LNCaP clone FGC (cell line): ENCODE results near the gene ADAD2.

Source experiments
- DNase-seq: peaks from one replicate; pipeline ENCODE4 v3.0.0-alpha.2; 2011; ENCODE audit warnings: low read depth
- H3K4me3 ChIP-seq: 2 replicates; pipeline ENCODE4 v1.5.1; 2011; ENCODE audit warnings: mild to moderate bottlenecking, low read depth, low read length, control low read depth
- TF ChIP-seq, protein P1 (sequence below): IDR thresholded peaks from 2 replicates; pipeline ENCODE4 v1.5.1; 2012; ENCODE audit warnings: mild to moderate bottlenecking; ENCODE audit not compliant: control insufficient read depth, insufficient read depth; ENCODE audit errors: extremely low read depth

Gene ADAD2

DNA sequence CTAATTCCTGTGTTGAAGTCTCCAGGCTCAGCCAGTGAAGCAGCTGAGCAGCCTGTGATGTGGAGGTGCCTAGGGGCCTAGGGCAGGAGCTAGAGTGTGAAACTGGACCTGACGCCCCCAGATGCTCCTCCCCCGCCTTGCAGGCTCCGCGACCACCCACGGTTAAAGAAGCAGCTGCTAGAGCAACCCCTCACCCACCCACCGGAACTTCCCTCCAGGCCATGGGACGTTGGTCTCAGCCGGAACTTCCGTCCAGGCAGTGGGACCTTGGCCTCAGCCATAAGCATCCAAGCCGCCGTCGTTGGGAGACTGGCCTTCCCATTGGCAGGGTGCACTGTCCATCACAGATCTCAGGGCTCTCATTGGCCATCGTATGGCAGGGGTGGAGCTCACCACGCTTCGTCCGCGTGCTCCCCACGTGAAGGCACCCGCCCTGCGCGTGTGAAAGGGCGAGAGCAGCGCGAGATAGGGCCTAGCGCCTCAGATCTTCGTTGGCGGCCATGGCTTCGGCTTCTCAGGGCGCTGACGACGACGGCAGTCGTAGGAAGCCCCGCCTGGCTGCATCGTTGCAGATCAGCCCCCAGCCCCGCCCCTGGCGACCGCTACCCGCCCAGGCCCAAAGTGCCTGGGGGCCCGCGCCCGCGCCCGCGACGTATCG lies at the start of gene ADAD2:
Gene ADAD2 (plus strand): TSS at position 427 of the 658 bp plus-strand sequence. CDS start 74 bp downstream, at position 501.
- no peak for DNase-seq
- no peak within 1 kb of the TSS for H3K4me3 ChIP-seq
- TF ChIP-seq, protein P1, sequence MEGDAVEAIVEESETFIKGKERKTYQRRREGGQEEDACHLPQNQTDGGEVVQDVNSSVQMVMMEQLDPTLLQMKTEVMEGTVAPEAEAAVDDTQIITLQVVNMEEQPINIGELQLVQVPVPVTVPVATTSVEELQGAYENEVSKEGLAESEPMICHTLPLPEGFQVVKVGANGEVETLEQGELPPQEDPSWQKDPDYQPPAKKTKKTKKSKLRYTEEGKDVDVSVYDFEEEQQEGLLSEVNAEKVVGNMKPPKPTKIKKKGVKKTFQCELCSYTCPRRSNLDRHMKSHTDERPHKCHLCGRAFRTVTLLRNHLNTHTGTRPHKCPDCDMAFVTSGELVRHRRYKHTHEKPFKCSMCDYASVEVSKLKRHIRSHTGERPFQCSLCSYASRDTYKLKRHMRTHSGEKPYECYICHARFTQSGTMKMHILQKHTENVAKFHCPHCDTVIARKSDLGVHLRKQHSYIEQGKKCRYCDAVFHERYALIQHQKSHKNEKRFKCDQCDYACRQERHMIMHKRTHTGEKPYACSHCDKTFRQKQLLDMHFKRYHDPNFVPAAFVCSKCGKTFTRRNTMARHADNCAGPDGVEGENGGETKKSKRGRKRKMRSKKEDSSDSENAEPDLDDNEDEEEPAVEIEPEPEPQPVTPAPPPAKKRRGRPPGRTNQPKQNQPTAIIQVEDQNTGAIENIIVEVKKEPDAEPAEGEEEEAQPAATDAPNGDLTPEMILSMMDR: no peak

DNA sequence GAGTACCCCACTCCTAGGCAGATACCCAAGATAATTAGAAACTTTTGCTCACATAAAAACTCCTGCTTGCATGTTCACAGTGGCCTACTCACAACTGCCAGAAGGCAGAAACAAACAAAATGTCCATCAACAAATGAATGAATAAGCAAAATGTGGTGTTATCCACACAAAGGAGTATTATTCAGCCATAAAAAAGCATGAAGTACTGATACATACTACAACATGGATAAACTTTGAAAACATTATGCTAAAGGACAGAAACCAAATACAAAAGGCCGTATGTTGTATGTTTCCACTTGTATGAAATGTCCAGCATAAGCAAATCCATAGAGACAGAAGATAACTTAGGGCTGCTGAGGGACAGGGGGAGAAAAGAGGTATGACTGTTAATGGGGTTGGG lies 47.9 kb upstream of the ADAD2 start:
- TF ChIP-seq, protein P1: no peak
- DNase-seq: no peak
- H3K4me3 ChIP-seq: no peak overlapping the region

DNA sequence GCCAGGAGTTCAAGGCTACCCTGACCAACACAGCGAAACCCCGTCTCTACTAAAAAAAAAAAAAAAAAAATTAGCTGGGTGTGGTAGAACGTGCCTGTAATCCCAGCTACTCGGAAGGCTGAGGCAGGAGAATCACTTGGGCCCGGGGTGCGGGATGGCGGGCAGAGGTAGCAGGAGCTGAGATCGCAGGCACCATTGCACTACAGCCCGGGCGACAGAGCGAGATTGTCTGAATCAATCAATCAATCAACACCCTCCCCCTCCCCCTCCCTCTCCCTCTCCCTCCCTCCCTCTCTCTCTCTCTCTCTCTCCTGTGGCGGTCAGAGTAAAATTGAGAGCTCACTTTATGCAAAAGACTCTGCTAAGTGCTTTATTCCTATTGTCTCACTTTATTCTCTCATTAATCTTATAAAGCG lies 47.2 kb upstream of the ADAD2 start:
- TF ChIP-seq, protein P1: no peak
- no peak for DNase-seq

DNA sequence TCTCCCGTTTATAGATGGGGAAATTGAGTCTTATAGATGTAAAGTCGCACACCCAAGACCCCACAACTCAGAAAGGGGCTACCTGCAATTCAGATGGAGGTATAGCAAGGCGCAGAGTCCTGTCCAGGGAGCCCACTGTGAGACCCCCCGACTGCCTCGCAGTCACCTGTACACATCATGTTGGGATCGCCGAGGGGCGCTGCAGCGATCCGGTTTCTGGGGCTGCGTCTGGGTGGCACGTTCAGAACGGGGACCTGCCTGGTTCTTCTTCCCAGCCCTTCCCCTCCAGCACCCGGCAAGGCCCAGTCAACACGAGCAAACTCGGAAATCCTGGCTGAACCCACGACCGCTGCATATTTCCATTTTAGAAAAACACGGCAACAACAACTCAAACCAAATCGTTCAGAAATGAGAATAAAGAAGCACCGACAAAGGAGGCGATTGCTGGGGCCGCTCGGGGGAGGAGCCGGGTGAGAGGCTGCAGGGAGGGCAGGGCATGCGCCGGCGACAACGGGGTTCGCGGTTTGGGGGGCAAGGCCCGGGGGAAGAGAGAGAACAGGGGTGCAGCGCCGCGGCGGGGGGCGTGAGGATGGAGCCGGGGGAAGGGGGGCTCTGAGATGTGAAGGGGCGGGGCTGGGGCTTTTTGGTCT lies 46.6 kb upstream of the ADAD2 start:
- H3K4me3 ChIP-seq: peak overlapping the region; percentile 84
- TF ChIP-seq, protein P1: 0 out of 2 replicates have a peak, but pooled peaks have one; percentile 21
- no peak for DNase-seq

More for the DNA sequence above, 47.2 kb upstream of the ADAD2 start:
- H3K4me3 ChIP-seq: peak overlapping the region; percentile 84

DNA sequence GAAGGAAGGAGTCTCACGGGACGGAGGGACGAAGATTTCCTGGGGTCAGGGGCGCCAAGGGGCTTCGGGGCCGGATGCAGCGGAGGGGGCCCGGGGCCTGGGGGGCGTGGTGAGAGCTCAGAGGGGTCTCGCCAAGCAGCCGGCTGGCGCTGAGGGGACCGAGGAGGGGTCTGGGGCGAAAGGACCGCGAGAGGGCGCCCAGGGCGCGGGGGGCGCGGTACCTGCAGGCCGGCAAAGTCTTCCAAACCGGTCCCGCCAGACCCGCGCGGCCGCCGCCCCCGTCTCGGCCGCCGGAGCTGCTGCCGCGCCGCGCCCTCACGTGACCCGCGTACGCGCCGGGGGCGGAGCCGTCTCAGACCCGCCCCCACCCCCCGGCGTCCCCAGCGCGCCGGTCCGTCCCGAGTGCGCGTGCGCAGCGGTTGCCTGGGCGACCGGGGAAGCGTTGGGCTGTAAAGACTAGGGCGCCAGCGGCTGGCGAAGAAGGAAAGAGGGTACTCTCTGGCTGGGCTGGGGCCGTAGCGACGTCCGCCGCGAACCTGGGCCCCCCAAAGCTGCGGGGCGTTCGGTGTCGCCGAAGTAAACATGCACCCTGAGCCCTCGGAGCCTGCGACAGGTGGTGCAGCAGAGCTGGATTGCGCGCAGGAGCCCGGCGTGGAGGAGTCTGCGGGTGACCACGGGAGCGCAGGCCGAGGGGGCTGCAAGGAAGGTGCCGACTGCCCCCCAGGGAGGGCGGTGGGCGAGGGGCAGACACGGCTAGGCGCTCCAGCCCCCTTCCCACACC lies 45.9 kb upstream of the ADAD2 start, which contains the start of the genes DNAAF1 and HSDL1:
Gene DNAAF1 (plus strand): TSS at position 450 of the 781 bp plus-strand sequence. CDS start 133 bp downstream, at position 583.
Gene HSDL1 (minus strand): TSS at position 319 of the 781 bp plus-strand sequence. CDS start 13,856 bp downstream, outside the sequence.
- DNase-seq: peak; percentile 26
- TF ChIP-seq, protein P1: 0 out of 2 replicates have a peak, but pooled peaks have one; percentile 18
- peak within 1 kb of the TSS; percentile 84 for H3K4me3 ChIP-seq

DNA sequence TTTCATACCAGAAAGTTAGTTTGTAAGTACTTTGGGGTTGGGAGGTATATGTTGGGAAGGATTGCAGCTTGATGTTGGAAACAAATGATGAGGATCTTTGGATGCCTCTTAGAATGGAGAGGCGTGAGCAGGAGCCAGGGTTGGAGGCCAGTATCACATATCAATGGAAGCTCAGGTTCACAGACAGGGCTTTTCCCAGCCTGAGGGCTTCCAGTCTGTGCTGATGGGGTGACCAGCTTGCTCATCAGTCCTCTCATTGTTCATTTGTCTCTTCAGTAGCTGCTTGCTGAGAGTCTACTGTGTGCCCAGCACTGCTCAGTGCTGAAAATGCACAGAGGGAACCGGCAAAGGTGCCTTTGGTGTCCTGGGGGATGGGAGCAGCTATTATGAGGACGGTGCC lies 40.0 kb upstream of the ADAD2 start:
- DNase-seq: no peak
- TF ChIP-seq, protein P1: no peak
- no peak overlapping the region for H3K4me3 ChIP-seq
